Panc1 (cell line): Measurements from ENCODE around the gene SLFN5. TPM values are rescaled to one million over a fixed set of nuclear protein-coding genes. Genes with fewer than 3 reads are reported as not detected.

Experiments used
- ATAC-seq: fragments of 200-7000 bp; cut with Tn5 transposase; 2 replicates; pipeline ENCODE4 v1.9.1; 2020; ENCODE audit warnings: mild to moderate bottlenecking, moderate library complexity
- BruUV-seq: library from RNA; stranded (reverse); fragments of 400-500 nt; replicated peaks from 2 replicates; lab custom pipeline; 2021; lab: Mats Ljungman, UMichigan
- CTCF ChIA-PET: fragments of 300-600 bp; sonication (Branson Sonifier 250); formaldehyde crosslinking; loops from one replicate; lab custom pipeline; 2022; ENCODE audit warnings: antibody characterized with exemption; lab: Charles Lee
- POLR2A ChIA-PET: fragments of 300-600 bp; sonication (Branson Sonifier 250); formaldehyde crosslinking; loops from one replicate; lab custom pipeline; 2022; ENCODE audit warnings: antibody characterized with exemption; lab: Charles Lee
- DNase-seq: peaks from one replicate; pipeline ENCODE4 v3.0.0-alpha.2; 2010; ENCODE audit warnings: low read depth, low spot score
- H3K27ac ChIP-seq: 2 replicates; pipeline ENCODE4 v1.5.1; 2011; ENCODE audit warnings: mild to moderate bottlenecking, low read length, inconsistent platforms
- H3K27me3 ChIP-seq: fragments of 200-500 bp; sonication (Bioruptor generic); 2 replicates; pipeline ENCODE4 v1.6.0; 2014; ENCODE audit warnings: low read length, inconsistent platforms; ENCODE audit not compliant: control insufficient read depth, insufficient read depth
- H3K36me3 ChIP-seq: fragments of 200-500 bp; sonication (Bioruptor generic); 2 replicates; pipeline ENCODE4 v1.5.1; 2014; ENCODE audit warnings: inconsistent platforms, mild to moderate bottlenecking, low read length, moderate library complexity; ENCODE audit not compliant: control insufficient read depth, insufficient read depth
- H3K4me1 ChIP-seq: 2 replicates; pipeline ENCODE4 v1.5.1; 2011; ENCODE audit warnings: inconsistent platforms, mild to moderate bottlenecking, low read length, moderate library complexity; ENCODE audit not compliant: control insufficient read depth, insufficient read depth
- H3K4me3 ChIP-seq, 2 experiments: 2 replicates each; pipeline ENCODE4 v1.5.1; 2011 to 2012; ENCODE audit warnings: low read depth in 2 of 2, low read length in 2 of 2, mild to moderate bottlenecking in 2 of 2, inconsistent platforms in 1 of 2, moderate library complexity in 1 of 2
- H3K9me3 ChIP-seq: fragments of 200-500 bp; sonication (Bioruptor generic); 2 replicates; pipeline ENCODE4 v1.5.1; 2014; ENCODE audit warnings: low read depth, mild to moderate bottlenecking, inconsistent platforms, low read length, moderate library complexity; ENCODE audit not compliant: control insufficient read depth, insufficient read depth
- CTCF ChIP-seq: fragments of 450-650 bp; IDR thresholded peaks from 2 replicates; pipeline ENCODE4 v1.5.1; 2017; ENCODE audit warnings: mild to moderate bottlenecking
- POLR2AphosphoS5 ChIP-seq: IDR thresholded peaks from 2 replicates; pipeline ENCODE4 v1.6.1; 2012; ENCODE audit warnings: mild to moderate bottlenecking, low read depth, low read length, moderate library complexity
- REST ChIP-seq, 2 experiments: IDR thresholded peaks; 2 replicates each; pipeline ENCODE4 v1.6.1; 2011 to 2012; ENCODE audit warnings: low read depth in 2 of 2, control low read depth in 1 of 2, low read length in 1 of 2, mild to moderate bottlenecking in 1 of 2, moderate library complexity in 1 of 2; ENCODE audit not compliant: insufficient read depth in 1 of 2
- SIN3A ChIP-seq: IDR thresholded peaks from 2 replicates; pipeline ENCODE4 v1.6.1; 2012; ENCODE audit warnings: low read depth, mild to moderate bottlenecking, low read length, moderate library complexity, borderline replicate concordance; ENCODE audit not compliant: insufficient read depth
- TCF7L2 ChIP-seq: IDR thresholded peaks from 2 replicates; pipeline ENCODE4 v1.6.1; 2011; ENCODE audit warnings: mild to moderate bottlenecking, low read depth, low read length, inconsistent platforms
- in situ Hi-C: cut with HindIII; loops from 2 replicates; pipeline ENCODE4 v1.10.0; 2016; ENCODE audit warnings: low sequenced_read_pairs, low pct_unique_long_range_greater_than_20kb
- intact Hi-C: fragments of 100-400 bp; cut with micrococcal nuclease; formaldehyde crosslinking; loops from one replicate; pipeline ENCODE4 v1.10.0; 2022; ENCODE audit not compliant: unreplicated experiment
- total RNA-seq: library from RNA; stranded (reverse); gene quantifications from one replicate; pipeline ENCODE4 v1.2.1, GENCODE V29; 2021; ENCODE audit not compliant: unreplicated experiment

The SLFN5 gene
- total RNA-seq, 1 experiment from 2014 or later = 5.4 TPM

GRCh38 chr17:35289222-35289621, 46.4 kb downstream of the SLFN5 start:
- H3K27me3 ChIP-seq = peaks cover 4% of the 10 kb centered on the region
- H3K9me3 ChIP-seq = no peaks in the 10 kb centered on the region
- TF ChIP-seq POLR2AphosphoS5 (no peak), TCF7L2 (no peak), CTCF (no peak), REST (IDR thresholded peaks at IDR 0.05; ENCODE audit: insufficient read depth in 1 of 2, low read depth in 2 of 2, low read length in 1 of 2) (no peak), SIN3A (no peak)
- in situ Hi-C loops = no loop called here
- ChIA-PET POLR2A (no interaction called here), CTCF (no interaction called here)
- DNase-seq (no peak), ATAC-seq (no peak)
- H3K4me3 ChIP-seq = no peak overlapping the region
- H3K4me1 ChIP-seq = no peaks in the 10 kb centered on the region
- no peak overlapping the region for H3K27ac ChIP-seq
- no peaks in the 10 kb centered on the region for H3K36me3 ChIP-seq
- BruUV-seq = no TSS peak
- intact Hi-C loops = no loop called here

GRCh38 chr17:35291802-35292201, 48.9 kb downstream of the SLFN5 start:
- intact Hi-C loops (loop anchor here (10.0 kb wide), 1 partner anchor 117 kb away; no protein-coding TSS in a partner anchor), in situ Hi-C loops (no loop called here)
- ATAC-seq (no peak), DNase-seq (no peak)
- no peaks in the 10 kb centered on the region for H3K9me3 ChIP-seq
- H3K4me1 ChIP-seq = no peaks in the 10 kb centered on the region
- peaks cover 2% of the 10 kb centered on the region; the same call in 1 of the 2 replicates for H3K27me3 ChIP-seq
- CTCF ChIA-PET = no interaction called here
- POLR2A ChIA-PET = no interaction called here
- no TSS peak for BruUV-seq
- no peak overlapping the region for H3K27ac ChIP-seq
- no peak for TF ChIP-seq SIN3A
- TF ChIP-seq CTCF = no peak
- no peak for TF ChIP-seq REST (IDR thresholded peaks at IDR 0.05; ENCODE audit: insufficient read depth in 1 of 2, low read depth in 2 of 2, low read length in 1 of 2)
- TF ChIP-seq TCF7L2 = no peak
- no peak for TF ChIP-seq POLR2AphosphoS5
- H3K4me3 ChIP-seq = no peak overlapping the region
- no peaks in the 10 kb centered on the region for H3K36me3 ChIP-seq
